Hepatocyte (in vitro differentiated cells): ENCODE results near the gene XPNPEP1.

Source experiments
- EZH2 ChIP-seq: fragments of 200-600 bp; sonication (generic); IDR thresholded peaks from 2 replicates; pipeline ENCODE4 v1.6.1; 2016; ENCODE audit warnings: antibody characterized with exemption, mild to moderate bottlenecking, borderline replicate concordance
- TF ChIP-seq, protein P1 (sequence below): fragments of 200-600 bp; sonication (generic); IDR thresholded peaks from 2 replicates; pipeline ENCODE4 v1.5.1; 2016; ENCODE audit warnings: antibody characterized with exemption, mild to moderate bottlenecking; ENCODE audit not compliant: poor library complexity

DNA sequence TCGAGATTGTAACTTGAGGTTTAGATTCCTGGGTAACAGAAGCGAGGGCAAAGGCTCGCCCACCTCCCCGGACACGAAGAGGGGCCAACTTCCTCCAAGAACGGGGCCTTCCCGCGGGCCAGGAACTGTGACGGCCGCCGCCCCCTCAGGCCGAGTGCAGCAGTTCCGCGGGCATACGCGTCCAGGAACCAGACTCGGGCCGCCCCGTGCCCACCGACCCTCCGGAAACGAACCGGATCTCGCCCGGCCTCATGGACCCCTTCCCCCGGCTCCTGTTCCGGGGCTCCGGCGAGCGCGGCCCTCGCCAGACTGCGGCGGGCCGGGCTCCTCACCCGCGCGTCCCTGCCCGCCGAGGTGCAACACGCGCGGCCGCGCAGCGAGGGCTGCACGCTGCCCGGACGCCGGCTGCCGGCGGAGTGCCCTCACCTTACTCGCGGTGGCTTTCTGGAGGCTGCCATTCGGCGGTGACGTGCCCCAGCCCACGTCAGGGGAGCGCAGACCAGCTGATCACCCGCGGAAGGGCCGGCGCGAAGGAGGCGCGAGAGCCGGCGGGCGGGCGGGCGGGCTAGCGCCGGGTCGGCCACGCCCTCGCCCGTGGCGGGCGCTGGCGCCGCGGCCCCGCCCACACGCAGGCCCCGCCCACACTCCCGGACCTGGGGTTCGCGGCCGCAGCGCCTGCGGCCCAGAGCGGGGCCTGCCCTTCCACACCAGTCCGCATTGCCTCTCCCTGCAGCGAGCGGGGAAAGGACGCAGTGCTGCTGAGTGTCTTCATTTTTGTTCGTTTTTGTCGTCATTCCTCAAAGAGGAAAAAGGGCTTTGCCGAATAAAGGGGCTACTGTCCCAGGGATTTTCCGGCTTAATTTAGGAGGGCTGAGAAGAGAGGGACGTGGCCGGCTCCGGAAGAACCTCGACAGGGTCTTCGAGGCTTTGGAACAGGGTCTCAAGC lies at the start of gene XPNPEP1:
- TF ChIP-seq, protein P1, sequence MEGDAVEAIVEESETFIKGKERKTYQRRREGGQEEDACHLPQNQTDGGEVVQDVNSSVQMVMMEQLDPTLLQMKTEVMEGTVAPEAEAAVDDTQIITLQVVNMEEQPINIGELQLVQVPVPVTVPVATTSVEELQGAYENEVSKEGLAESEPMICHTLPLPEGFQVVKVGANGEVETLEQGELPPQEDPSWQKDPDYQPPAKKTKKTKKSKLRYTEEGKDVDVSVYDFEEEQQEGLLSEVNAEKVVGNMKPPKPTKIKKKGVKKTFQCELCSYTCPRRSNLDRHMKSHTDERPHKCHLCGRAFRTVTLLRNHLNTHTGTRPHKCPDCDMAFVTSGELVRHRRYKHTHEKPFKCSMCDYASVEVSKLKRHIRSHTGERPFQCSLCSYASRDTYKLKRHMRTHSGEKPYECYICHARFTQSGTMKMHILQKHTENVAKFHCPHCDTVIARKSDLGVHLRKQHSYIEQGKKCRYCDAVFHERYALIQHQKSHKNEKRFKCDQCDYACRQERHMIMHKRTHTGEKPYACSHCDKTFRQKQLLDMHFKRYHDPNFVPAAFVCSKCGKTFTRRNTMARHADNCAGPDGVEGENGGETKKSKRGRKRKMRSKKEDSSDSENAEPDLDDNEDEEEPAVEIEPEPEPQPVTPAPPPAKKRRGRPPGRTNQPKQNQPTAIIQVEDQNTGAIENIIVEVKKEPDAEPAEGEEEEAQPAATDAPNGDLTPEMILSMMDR: no peak
- TF ChIP-seq EZH2: no peak
